ENCODE measurements around the gene ATP8B4.
"Not testable (repeated sequence)": the region's sequence is repeated elsewhere in the genome, so short reads cannot be mapped to it uniquely, and the experiment has no call there.

The ATP8B4 gene

GRCh38 chr15:50137893-50138292 is 18.9 kb upstream of the ATP8B4 start:
- no peak; the same call in 1 of the 2 replicates for TF ChIP-seq CTCF (IDR thresholded peaks at IDR 0.05; ENCODE audit: low read depth, low read length)
- DNase-seq (ENCODE audit: extremely low read depth, low read depth), result no peak

DNA sequence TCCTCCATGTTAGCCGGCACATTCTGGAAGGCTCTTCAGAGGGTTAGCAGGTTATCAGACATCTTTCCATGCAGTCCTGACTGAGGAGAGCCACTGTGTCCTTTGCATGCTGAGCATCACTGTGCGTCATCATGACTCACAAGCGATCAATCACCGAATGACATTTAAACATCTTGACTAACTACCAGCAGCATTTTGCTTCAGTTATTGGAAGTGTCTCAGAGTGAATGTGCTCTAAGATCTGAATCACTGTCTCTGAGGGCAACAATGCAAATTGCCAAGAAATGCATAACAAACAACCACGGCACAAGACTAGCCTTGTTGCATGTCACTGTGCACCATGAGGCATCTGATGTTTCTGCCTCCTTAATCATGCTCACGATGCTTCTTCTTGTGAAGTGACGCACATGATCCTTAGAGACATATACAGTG is 18.3 kb upstream of the ATP8B4 start:
- no peak for TF ChIP-seq CTCF (IDR thresholded peaks at IDR 0.05; ENCODE audit: low read depth, low read length)
- DNase-seq (ENCODE audit: extremely low read depth, low read depth), result peak; percentile 37

- TF ChIP-seq CTCF (IDR thresholded peaks at IDR 0.05; ENCODE audit: low read depth, low read length), result no peak
- no peak for DNase-seq (ENCODE audit: extremely low read depth, low read depth)
Observed at GRCh38 chr15:50135031-50135551, 16.1 kb upstream of the ATP8B4 start.

- DNase-seq (ENCODE audit: extremely low read depth, low read depth), result peak; percentile 25
- no peak for TF ChIP-seq CTCF (IDR thresholded peaks at IDR 0.05; ENCODE audit: low read depth, low read length)
Observed at GRCh38 chr15:50134524-50135024, 15.5 kb upstream of the ATP8B4 start.

DNA sequence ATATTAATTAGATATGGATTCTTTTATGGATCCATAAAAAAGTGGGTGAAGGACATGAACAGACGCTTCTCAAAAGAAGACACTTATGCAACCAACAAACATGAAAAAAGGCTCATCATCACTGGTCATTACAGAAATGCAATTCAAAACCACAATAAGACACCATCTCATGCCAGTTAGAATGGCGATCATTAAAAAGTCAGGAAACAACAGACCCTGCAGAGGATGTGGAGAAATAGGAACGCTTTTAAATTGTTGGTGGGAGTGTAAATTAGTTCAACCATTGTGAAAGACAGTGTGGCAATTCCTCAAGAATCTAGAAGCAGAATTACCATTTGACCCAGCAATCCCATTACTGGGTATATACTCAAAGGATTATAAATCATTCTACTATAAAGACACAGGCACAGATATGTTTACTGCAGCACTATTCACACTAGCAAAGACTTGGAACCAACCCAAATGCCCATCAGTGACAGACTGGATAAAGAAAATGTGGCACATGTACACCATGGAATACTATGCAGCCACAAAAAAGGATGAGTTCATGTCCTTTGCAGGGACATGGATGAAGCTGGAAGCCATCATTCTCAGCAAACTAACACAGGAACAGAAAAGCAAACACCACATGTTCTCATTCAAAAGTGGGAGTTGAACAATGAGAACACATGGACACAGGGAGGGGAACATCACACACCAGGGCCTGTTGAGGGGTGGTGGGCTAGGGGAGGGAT is 13.4 kb upstream of the ATP8B4 start:
- DNase-seq (ENCODE audit: extremely low read depth, low read depth), result not testable (repeated sequence)

DNA sequence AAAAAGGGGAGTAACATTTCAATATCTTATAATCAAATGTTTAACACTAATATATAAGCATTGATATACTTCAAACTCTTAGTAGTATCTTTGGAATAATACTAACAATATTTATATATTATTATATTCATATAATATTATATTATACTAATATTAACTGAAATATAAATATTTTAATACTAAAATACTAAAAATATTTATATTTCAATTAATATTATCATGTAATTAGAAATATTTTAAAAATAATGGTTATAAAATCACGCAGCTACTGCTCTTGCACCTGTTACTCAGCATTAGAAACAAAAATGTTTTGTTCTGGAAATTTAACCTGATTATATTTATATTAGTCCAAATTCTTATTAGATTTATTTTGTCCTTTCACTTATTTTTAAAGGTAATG is 12.6 kb upstream of the ATP8B4 start:
- no peak for TF ChIP-seq CTCF (IDR thresholded peaks at IDR 0.05; ENCODE audit: low read depth, low read length)
- DNase-seq (ENCODE audit: extremely low read depth, low read depth), result no peak

GRCh38 chr15:50128266-50128665 is 9.2 kb upstream of the ATP8B4 start:
- no peak for DNase-seq (ENCODE audit: extremely low read depth, low read depth)
- no peak; the same call in 1 of the 2 replicates for TF ChIP-seq CTCF (IDR thresholded peaks at IDR 0.05; ENCODE audit: low read depth, low read length)
